Natural killer cell (primary cell): ENCODE results near the gene STX16. TPM values are rescaled to one million over a fixed set of nuclear protein-coding genes. Genes with fewer than 3 reads are reported as not detected.

ENCODE experiments used
- ATAC-seq, 3 donors: fragments of 150-1000 bp in 2 of 3; fragments of 200-7000 bp in 1 of 3; cut with Tn5 transposase; 1 replicate in 1 of 3; 2 replicates in 2 of 3; pipeline ENCODE4 v1.10.0; 2021; ENCODE audit warnings: mild to moderate bottlenecking in 2 of 3, moderate library complexity in 2 of 3
- DNase-seq, 2 donors: peaks; one replicate each; pipeline versions ENCODE4 v3.0.0 to v3.0.0-alpha.2; 2013 to 2021; ENCODE audit warnings: mixed read lengths in 1 of 2
- H3K27ac ChIP-seq: one replicate; pipeline ENCODE4 v1.5.1; 2013; ENCODE audit warnings: mild to moderate bottlenecking, low read length
- H3K27me3 ChIP-seq: one replicate; pipeline ENCODE4 v1.6.1; 2013; ENCODE audit warnings: low read length; ENCODE audit not compliant: control insufficient read depth, insufficient read depth
- H3K36me3 ChIP-seq: one replicate; pipeline ENCODE4 v1.6.1; 2013; ENCODE audit warnings: low read length; ENCODE audit not compliant: control insufficient read depth, insufficient read depth
- H3K4me1 ChIP-seq: one replicate; pipeline ENCODE4 v1.6.1; 2013; ENCODE audit warnings: low read length; ENCODE audit not compliant: control insufficient read depth, insufficient read depth
- H3K4me3 ChIP-seq: one replicate; pipeline ENCODE4 v1.5.1; 2013; ENCODE audit warnings: low read length
- H3K9me3 ChIP-seq: one replicate; pipeline ENCODE4 v1.6.1; 2013; ENCODE audit warnings: low read length; ENCODE audit not compliant: control insufficient read depth, insufficient read depth
- H3K27ac Mint-ChIP-seq, 2 donors: one replicate each; pipeline ENCODE4 v1.8.0; 2022; ENCODE audit warnings: mild to moderate bottlenecking in 2 of 2, mixed read lengths in 2 of 2, moderate library complexity in 1 of 2
- H3K27me3 Mint-ChIP-seq, 2 donors: one replicate each; pipeline ENCODE4 v1.8.0; 2022; ENCODE audit warnings: low read depth in 2 of 2, mixed read lengths in 2 of 2
- H3K36me3 Mint-ChIP-seq: one replicate; pipeline ENCODE4 v1.8.0; 2022; ENCODE audit warnings: mixed read lengths
- H3K4me1 Mint-ChIP-seq, 2 donors: one replicate each; pipeline ENCODE4 v1.8.0; 2022; ENCODE audit warnings: mixed read lengths in 2 of 2
- H3K4me3 Mint-ChIP-seq: one replicate; pipeline ENCODE4 v1.8.0; 2022; ENCODE audit warnings: mild to moderate bottlenecking, moderate library complexity, mixed read lengths
- H3K9me3 Mint-ChIP-seq, 2 donors: one replicate each; pipeline ENCODE4 v1.8.0; 2022; ENCODE audit warnings: mixed read lengths in 2 of 2
- CTCF ChIP-seq: fragments of 200-600 bp; IDR thresholded peaks from one replicate; pipeline ENCODE4 v1.8.0; 2022; ENCODE audit warnings: antibody characterized with exemption
- WGBS: methylation state at CpG from one replicate; pipeline ENCODE4 v1.1.7; 2013; ENCODE audit warnings: missing lambda C conversion rate; ENCODE audit not compliant: insufficient coverage; 5-methylcytosine and 5-hydroxymethylcytosine counted together
- intact Hi-C: fragments of 100-400 bp; cut with micrococcal nuclease; formaldehyde crosslinking; loops from one replicate; pipeline ENCODE4 v1.14.2; 2022
- total RNA-seq, 4 donors: library from RNA; stranded (reverse); fragments of 120-200 nt in 1 of 4; gene quantifications; one replicate each; pipeline versions ENCODE4 v1.2.3 to v1.2.4, GENCODE V29; 2013 to 2022

STX16 gene
- total RNA-seq, 3 donors from 2014 or later (not counting 1 experiment from before 2014, with no cell fraction given): 136 to 146 (median 143) TPM

GRCh38 chr20:58697201-58697866, 46.3 kb downstream of the STX16 start:
- H3K36me3 Mint-ChIP-seq: no peaks in the 10 kb centered on the region
- Histone ChIP-seq H3K9me3 (no peaks in the 10 kb centered on the region), H3K4me1 (peaks cover 17% of the 10 kb centered on the region), H3K27me3 (no peaks in the 10 kb centered on the region), H3K36me3 (peaks cover 25% of the 10 kb centered on the region), H3K4me3 (no peak overlapping the region), H3K27ac (no peak overlapping the region)
- DNase-seq (peak in 1 of 2 donors; percentile 8), ATAC-seq (no peak)
- 95% methylated on average over 21 of the region's 21 CpGs for WGBS
- no peaks in the 10 kb centered on the region for H3K9me3 Mint-ChIP-seq
- intact Hi-C loops: loop anchor here (10.0 kb wide), 1 partner anchor 463 kb away; no protein-coding TSS in a partner anchor
- TF ChIP-seq CTCF: no peak
- no peak overlapping the region for H3K27ac Mint-ChIP-seq
- H3K27me3 Mint-ChIP-seq: no peaks in the 10 kb centered on the region
- H3K4me1 Mint-ChIP-seq: peaks cover 16 to 25% of the 10 kb centered on the region in 2 donors
- no peak overlapping the region for H3K4me3 Mint-ChIP-seq

- ATAC-seq (no peak), DNase-seq (no peak)
- WGBS: 95% methylated on average over 15 of the region's 15 CpGs
- Histone ChIP-seq H3K36me3 (peaks cover 27% of the 10 kb centered on the region), H3K9me3 (no peaks in the 10 kb centered on the region), H3K27me3 (no peaks in the 10 kb centered on the region), H3K4me1 (peaks cover 17% of the 10 kb centered on the region), H3K27ac (no peak overlapping the region), H3K4me3 (no peak overlapping the region)
- no peak overlapping the region for H3K27ac Mint-ChIP-seq
- intact Hi-C loops: loop anchor here (10.0 kb wide), 1 partner anchor 463 kb away; no protein-coding TSS in a partner anchor
- H3K36me3 Mint-ChIP-seq: no peaks in the 10 kb centered on the region
- no peaks in the 10 kb centered on the region for H3K27me3 Mint-ChIP-seq
- peaks cover 16 to 25% of the 10 kb centered on the region in 2 donors for H3K4me1 Mint-ChIP-seq
- no peak for TF ChIP-seq CTCF
- H3K4me3 Mint-ChIP-seq: no peak overlapping the region
- no peaks in the 10 kb centered on the region for H3K9me3 Mint-ChIP-seq
Measured at GRCh38 chr20:58697867-58698703, 47.0 kb downstream of the STX16 start.

- no peak for DNase-seq
- no peak for TF ChIP-seq CTCF
- intact Hi-C loops: loop anchor here (10.0 kb wide), 1 partner anchor 464 kb away; no protein-coding TSS in a partner anchor
- Mint-ChIP-seq H3K27me3 (no peaks in the 10 kb centered on the region), H3K9me3 (no peaks in the 10 kb centered on the region), H3K4me3 (no peak overlapping the region), H3K4me1 (peaks cover 16 to 19% of the 10 kb centered on the region in 2 donors), H3K27ac (no peak overlapping the region), H3K36me3 (no peaks in the 10 kb centered on the region)
- H3K27me3 ChIP-seq: no peaks in the 10 kb centered on the region
- no peak for ATAC-seq
- WGBS: 88% methylated on average over 27 of the region's 27 CpGs
- H3K4me1 ChIP-seq: peaks cover 9% of the 10 kb centered on the region
- no peaks in the 10 kb centered on the region for H3K9me3 ChIP-seq
- H3K27ac ChIP-seq: no peak overlapping the region
- H3K4me3 ChIP-seq: no peak overlapping the region
- peaks cover 35% of the 10 kb centered on the region for H3K36me3 ChIP-seq
Measured at GRCh38 chr20:58698741-58699622, 47.9 kb downstream of the STX16 start.
